Keratinocyte (primary cell): ENCODE measurements around the gene ATP6V0E1. TPM values are rescaled to one million over a fixed set of nuclear protein-coding genes. Genes with fewer than 3 reads are reported as not detected.

Source experiments
- DNase-seq: peaks from one replicate; pipeline ENCODE4 v3.0.0-alpha.2; 2011; ENCODE audit warnings: low read depth, missing footprints, low spot score
- FAIRE-seq: peaks from 2 replicates; lab custom pipeline; 2011; peaks lifted over from hg19 to GRCh38; lab: Jason Lieb, UNC
- H2AFZ ChIP-seq: 2 replicates; pipeline ENCODE4 v1.6.0; 2012; ENCODE audit warnings: low read length, control low read depth, inconsistent platforms; ENCODE audit not compliant: control insufficient read depth
- H3K27ac ChIP-seq: 2 replicates; pipeline ENCODE4 v1.5.1; 2011; ENCODE audit warnings: low read length; ENCODE audit not compliant: control insufficient read depth, insufficient read depth
- H3K27me3 ChIP-seq: 3 replicates; pipeline ENCODE4 v1.6.0; 2011; ENCODE audit warnings: low read length; ENCODE audit not compliant: control insufficient read depth, insufficient read depth; ENCODE audit errors: extremely low read depth
- H3K36me3 ChIP-seq, 2 experiments: 2 replicates in 1 of 2; 3 replicates in 1 of 2; pipeline ENCODE4 v1.5.1; 2011; ENCODE audit warnings: low read length in 2 of 2, mild to moderate bottlenecking in 1 of 2; ENCODE audit not compliant: control insufficient read depth in 2 of 2, insufficient read depth in 2 of 2; ENCODE audit errors: extremely low read depth in 1 of 2
- H3K4me1 ChIP-seq: 3 replicates; pipeline ENCODE4 v1.5.1; 2011; ENCODE audit warnings: low read length; ENCODE audit not compliant: control insufficient read depth, insufficient read depth; ENCODE audit errors: extremely low read depth
- H3K4me2 ChIP-seq: 3 replicates; pipeline ENCODE4 v1.6.0; 2011; ENCODE audit warnings: low read depth, low read length; ENCODE audit not compliant: control insufficient read depth, insufficient read depth; ENCODE audit errors: extremely low read depth
- H3K4me3 ChIP-seq, 3 experiments: fragments of 200-600 bp in 1 of 3; sonication (generic) in 1 of 3; 2 replicates in 2 of 3; 3 replicates in 1 of 3; pipeline ENCODE4 v1.5.1; 2011 to 2016; ENCODE audit warnings: low read length in 3 of 3, mild to moderate bottlenecking in 3 of 3, control low read depth in 2 of 3, inconsistent platforms in 1 of 3, low read depth in 1 of 3, mixed read lengths in 1 of 3, mixed run types in 1 of 3, moderate library complexity in 1 of 3; ENCODE audit not compliant: control insufficient read depth in 2 of 3, insufficient read depth in 2 of 3; ENCODE audit errors: extremely low read depth in 1 of 3
- H3K79me2 ChIP-seq: 2 replicates; pipeline ENCODE4 v1.6.0; 2012; ENCODE audit warnings: low read length; ENCODE audit not compliant: control insufficient read depth, insufficient read depth
- H3K9ac ChIP-seq: 3 replicates; pipeline ENCODE4 v1.6.0; 2011; ENCODE audit warnings: low read length; ENCODE audit not compliant: control insufficient read depth, insufficient read depth; ENCODE audit errors: extremely low read depth
- H3K9me1 ChIP-seq: 3 replicates; pipeline ENCODE4 v1.6.0; 2011; ENCODE audit warnings: low read length; ENCODE audit not compliant: control insufficient read depth, insufficient read depth; ENCODE audit errors: extremely low read depth
- H3K9me3 ChIP-seq: 2 replicates; pipeline ENCODE4 v1.5.1; 2012; ENCODE audit warnings: low read depth, low read length; ENCODE audit not compliant: control insufficient read depth
- H4K20me1 ChIP-seq: 3 replicates; pipeline ENCODE4 v1.6.0; 2011; ENCODE audit warnings: low read length; ENCODE audit not compliant: control insufficient read depth, insufficient read depth; ENCODE audit errors: extremely low read depth
- EZH2 ChIP-seq: IDR thresholded peaks from one replicate; pipeline ENCODE4 v1.6.1; 2012; ENCODE audit warnings: inconsistent platforms, mild to moderate bottlenecking, low read length, moderate library complexity
- dilution Hi-C: fragments of 300-500 bp; cut with MboI; formaldehyde crosslinking; loops from one replicate; pipeline ENCODE4 v1.7.0; 2020; ENCODE audit warnings: low sequenced_read_pairs; ENCODE audit not compliant: extremely low pct_ligation_motif_present
- polyA plus RNA-seq, 5 experiments: library from polyadenylated mRNA; depleted of rRNA in 3 of 5; stranded (reverse) in 3 of 5; stranded (forward) in 1 of 5; unstranded in 1 of 5; fragments of >200 nt; gene quantifications; 1 replicate in 1 of 5; 2 replicates in 3 of 5; 3 replicates in 1 of 5; pipeline versions ENCODE4 v1.2.1 to v1.2.3, GENCODE V29; 2011 to 2012; ENCODE audit warnings: missing spikeins in 2 of 5, low read depth in 1 of 5, low replicate concordance in 1 of 5
- TF ChIP-seq, protein P1 (sequence below), 3 experiments: IDR thresholded peaks in 1 of 3; conservative IDR thresholded peaks in 1 of 3; optimal IDR thresholded peaks in 1 of 3; 2 replicates in 2 of 3; 3 replicates in 1 of 3; pipeline versions ENCODE3 to v1.5.1; 2011; ENCODE audit warnings: low read length in 3 of 3, mild to moderate bottlenecking in 3 of 3, moderate library complexity in 2 of 3, control low read depth in 1 of 3, inconsistent platforms in 1 of 3; ENCODE audit not compliant: insufficient read depth in 2 of 3; ENCODE audit errors: extremely low read depth in 1 of 3

ATP6V0E1 gene
- polyA plus RNA-seq, 1 donor (not counting 4 experiments of a cell fraction or from before 2014, with no cell fraction given): 533 TPM

DNA sequence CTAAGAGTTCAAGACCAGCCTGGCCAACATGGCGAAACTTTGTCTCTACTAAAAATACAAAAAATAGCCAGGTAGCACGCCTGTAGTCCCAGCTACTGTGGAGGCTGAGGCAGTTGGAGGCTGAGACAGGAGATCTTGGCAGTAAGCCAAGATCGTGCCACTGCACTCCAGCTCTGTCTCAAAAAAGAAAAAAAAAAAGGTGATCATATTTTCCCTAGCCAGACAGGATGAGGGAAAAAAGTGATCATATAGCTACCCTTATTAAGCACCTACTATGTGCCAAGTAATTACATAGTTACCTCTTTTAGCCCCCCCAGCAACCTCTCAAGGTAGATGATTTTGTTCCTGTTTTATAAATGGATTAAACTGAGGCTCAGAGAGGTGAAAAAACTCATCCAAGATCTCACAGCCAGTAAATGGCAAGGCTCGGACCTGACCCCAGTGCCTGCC is 42.5 kb upstream of the ATP6V0E1 start:
- Histone ChIP-seq H3K27me3 (no peaks in the 10 kb centered on the region), H3K4me1 (no peaks in the 10 kb centered on the region), H3K9ac (no peak overlapping the region), H3K4me2 (no peak overlapping the region), H2AFZ (no peak overlapping the region), H3K79me2 (no peaks in the 10 kb centered on the region), H3K9me3 (no peaks in the 10 kb centered on the region), H3K4me3 (no peak overlapping the region), H4K20me1 (no peaks in the 10 kb centered on the region), H3K36me3 (peaks cover 8 to 19% of the 10 kb centered on the region in 2 experiments), H3K9me1 (no peaks in the 10 kb centered on the region), H3K27ac (no peak overlapping the region)
- dilution Hi-C loops: no loop called here
- TF ChIP-seq, protein P1, sequence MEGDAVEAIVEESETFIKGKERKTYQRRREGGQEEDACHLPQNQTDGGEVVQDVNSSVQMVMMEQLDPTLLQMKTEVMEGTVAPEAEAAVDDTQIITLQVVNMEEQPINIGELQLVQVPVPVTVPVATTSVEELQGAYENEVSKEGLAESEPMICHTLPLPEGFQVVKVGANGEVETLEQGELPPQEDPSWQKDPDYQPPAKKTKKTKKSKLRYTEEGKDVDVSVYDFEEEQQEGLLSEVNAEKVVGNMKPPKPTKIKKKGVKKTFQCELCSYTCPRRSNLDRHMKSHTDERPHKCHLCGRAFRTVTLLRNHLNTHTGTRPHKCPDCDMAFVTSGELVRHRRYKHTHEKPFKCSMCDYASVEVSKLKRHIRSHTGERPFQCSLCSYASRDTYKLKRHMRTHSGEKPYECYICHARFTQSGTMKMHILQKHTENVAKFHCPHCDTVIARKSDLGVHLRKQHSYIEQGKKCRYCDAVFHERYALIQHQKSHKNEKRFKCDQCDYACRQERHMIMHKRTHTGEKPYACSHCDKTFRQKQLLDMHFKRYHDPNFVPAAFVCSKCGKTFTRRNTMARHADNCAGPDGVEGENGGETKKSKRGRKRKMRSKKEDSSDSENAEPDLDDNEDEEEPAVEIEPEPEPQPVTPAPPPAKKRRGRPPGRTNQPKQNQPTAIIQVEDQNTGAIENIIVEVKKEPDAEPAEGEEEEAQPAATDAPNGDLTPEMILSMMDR (optimal IDR thresholded peaks at IDR 0.05 in 1 of 3, IDR thresholded peaks at IDR 0.05 in 1 of 3, conservative IDR thresholded peaks at IDR 0.05 in 1 of 3; ENCODE audit: extremely low read depth in 1 of 3, insufficient read depth in 2 of 3, low read length in 3 of 3): no peak
- no peak for TF ChIP-seq EZH2
- DNase-seq: no peak
- no peak for FAIRE-seq

DNA sequence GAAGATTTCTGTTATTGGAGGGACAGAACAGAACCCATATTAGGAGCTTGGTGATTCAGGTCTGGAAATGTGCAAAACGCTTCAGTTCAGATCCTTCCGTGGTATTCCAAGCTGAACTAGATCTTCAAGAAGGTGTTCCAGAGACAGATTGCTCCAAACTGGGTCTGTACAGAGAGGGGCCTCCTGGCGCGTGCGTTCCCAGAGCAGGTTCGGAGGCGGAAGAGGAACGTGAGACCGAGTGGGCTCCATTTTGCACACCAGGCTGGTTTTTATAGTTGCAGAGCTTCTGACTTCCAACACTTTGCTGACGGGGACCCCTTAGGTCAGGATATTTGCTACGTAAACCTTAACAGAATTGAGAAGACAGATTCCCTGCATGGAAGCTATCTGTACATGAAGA is 41.0 kb upstream of the ATP6V0E1 start:
- H3K9me3 ChIP-seq: no peaks in the 10 kb centered on the region
- no peak overlapping the region for H3K4me2 ChIP-seq
- H3K9me1 ChIP-seq: no peaks in the 10 kb centered on the region
- H3K79me2 ChIP-seq: no peaks in the 10 kb centered on the region
- no peak overlapping the region for H3K4me3 ChIP-seq
- no peak overlapping the region for H2AFZ ChIP-seq
- H3K36me3 ChIP-seq: peaks cover 8 to 17% of the 10 kb centered on the region in 2 experiments
- TF ChIP-seq EZH2: no peak
- TF ChIP-seq, protein P1 (optimal IDR thresholded peaks at IDR 0.05 in 1 of 3, IDR thresholded peaks at IDR 0.05 in 1 of 3, conservative IDR thresholded peaks at IDR 0.05 in 1 of 3; ENCODE audit: extremely low read depth in 1 of 3, insufficient read depth in 2 of 3, low read length in 3 of 3): no peak
- no peaks in the 10 kb centered on the region for H4K20me1 ChIP-seq
- DNase-seq (no peak), FAIRE-seq (no peak)
- H3K9ac ChIP-seq: no peak overlapping the region
- no peak overlapping the region for H3K27ac ChIP-seq
- H3K27me3 ChIP-seq: no peaks in the 10 kb centered on the region
- dilution Hi-C loops: no loop called here
- peaks cover 3% of the 10 kb centered on the region for H3K4me1 ChIP-seq
